Urinary bladder (tissue), 4 donors: Measurements from ENCODE around the gene MUC21. TPM values are rescaled to one million over a fixed set of nuclear protein-coding genes. Genes with fewer than 3 reads are reported as not detected.
A peak's percentile ranks its signal among the peaks of the same experiment; 100 is the strongest.
"Not testable (repeated sequence)": the region's sequence is repeated elsewhere in the genome, so short reads cannot be mapped to it uniquely, and the experiment has no call there.

Experiments used
- DNase-seq: peaks from one replicate; pipeline ENCODE4 v3.0.0-alpha.2; 2015; ENCODE audit errors: extremely low spot score
- H3K27ac ChIP-seq: one replicate; pipeline ENCODE4 v1.5.1; 2013; ENCODE audit warnings: low read depth, mild to moderate bottlenecking, moderate library complexity
- H3K36me3 ChIP-seq: one replicate; pipeline ENCODE4 v1.6.1; 2013; ENCODE audit warnings: mild to moderate bottlenecking, moderate library complexity; ENCODE audit not compliant: insufficient read depth
- H3K4me1 ChIP-seq: one replicate; pipeline ENCODE4 v1.6.1; 2013; ENCODE audit warnings: mild to moderate bottlenecking, moderate library complexity; ENCODE audit not compliant: insufficient read depth
- H3K4me3 ChIP-seq: one replicate; pipeline ENCODE4 v1.5.1; 2013; ENCODE audit warnings: low read depth, low read length
- WGBS: extraction: QIAGEN DNeasy Blood & Tissue Kit; methylation state at CpG from one replicate; pipeline ENCODE4 v1.1.7; 2013; 5-methylcytosine and 5-hydroxymethylcytosine counted together
- polyA plus RNA-seq: library from polyadenylated mRNA; stranded (reverse); fragments of 200-250 nt; gene quantifications from one replicate; pipeline ENCODE4 v1.2.3, GENCODE V29; 2013
- total RNA-seq: library from RNA; depleted of rRNA; stranded (reverse); fragments of >200 nt; gene quantifications from one replicate; pipeline ENCODE4 v1.2.3, GENCODE V29; 2014
- donor health status: healthy with polysubstance abuse.
- donor health status: healthy.

The MUC21 gene
- total and polyA plus RNA-seq, 2 donors = not detected

GRCh38 chr6:30981942-30982772 lies 1.4 kb upstream of the MUC21 start:
- Histone ChIP-seq H3K36me3 (no peaks in the 10 kb centered on the region), H3K4me3 (no peak overlapping the region), H3K4me1 (no peaks in the 10 kb centered on the region), H3K27ac (no peak overlapping the region)
- DNase-seq = peak; percentile 13
- 20% methylated on average over 13 of the region's 13 CpGs for WGBS

- Histone ChIP-seq H3K27ac (no peak overlapping the region), H3K4me1 (no peaks in the 10 kb centered on the region), H3K4me3 (no peak overlapping the region), H3K36me3 (no peaks in the 10 kb centered on the region)
- DNase-seq = no peak
- 71% methylated on average over 5 of the region's 5 CpGs for WGBS
Measured at GRCh38 chr6:30985490-30985889, 2.0 kb downstream of the MUC21 start.

- no peaks in the 10 kb centered on the region for H3K36me3 ChIP-seq
- H3K4me3 ChIP-seq = no peak overlapping the region
- no peaks in the 10 kb centered on the region for H3K4me1 ChIP-seq
- 93% methylated on average over 6 of the region's 6 CpGs for WGBS
- H3K27ac ChIP-seq = no peak overlapping the region
- no peak for DNase-seq
Measured at GRCh38 chr6:30987304-30987703, 3.8 kb downstream of the MUC21 start.

- no peaks in the 10 kb centered on the region for H3K4me1 ChIP-seq
- no peak for DNase-seq
- H3K36me3 ChIP-seq = no peaks in the 10 kb centered on the region
- no peak overlapping the region for H3K4me3 ChIP-seq
- WGBS = 58% methylated on average over 9 of the region's 9 CpGs
- H3K27ac ChIP-seq = no peak overlapping the region
Measured at GRCh38 chr6:30988209-30988825, 4.8 kb downstream of the MUC21 start.

- Histone ChIP-seq H3K27ac (no peak overlapping the region), H3K4me1 (no peaks in the 10 kb centered on the region), H3K4me3 (no peak overlapping the region), H3K36me3 (no peaks in the 10 kb centered on the region)
- 72% methylated on average over 8 of the region's 8 CpGs for WGBS
- DNase-seq = no peak
Measured at GRCh38 chr6:30990422-30991086, 7.0 kb downstream of the MUC21 start.

- H3K36me3 ChIP-seq = no peaks in the 10 kb centered on the region
- 83% methylated on average over 2 of the region's 2 CpGs for WGBS
Measured at GRCh38 chr6:30991891-30992290, 8.4 kb downstream of the MUC21 start.

GRCh38 chr6:30997301-30997700 lies 13.8 kb downstream of the MUC21 start:
- Histone ChIP-seq H3K4me1 (no peaks in the 10 kb centered on the region), H3K36me3 (no peaks in the 10 kb centered on the region), H3K27ac (no peak overlapping the region), H3K4me3 (no peak overlapping the region)
- WGBS = 93% methylated on average over 2 of the region's 2 CpGs
- no peak for DNase-seq

More at GRCh38 chr6:30991891-30992290, 8.4 kb downstream of the MUC21 start:
- Histone ChIP-seq H3K27ac (no peak overlapping the region), H3K4me1 (no peaks in the 10 kb centered on the region), H3K4me3 (no peak overlapping the region)
- DNase-seq = no peak

GRCh38 chr6:30998785-30999184 lies 15.3 kb downstream of the MUC21 start:
- 55% methylated on average over 5 of the region's 5 CpGs for WGBS
- no peaks in the 10 kb centered on the region for H3K4me1 ChIP-seq
- H3K36me3 ChIP-seq = no peaks in the 10 kb centered on the region
- DNase-seq = no peak
- H3K27ac ChIP-seq = no peak overlapping the region
- no peak overlapping the region for H3K4me3 ChIP-seq

- not testable (repeated sequence) for H3K27ac ChIP-seq, DNase-seq, H3K4me3 ChIP-seq, H3K4me1 ChIP-seq, H3K36me3 ChIP-seq
- 95% methylated on average over 37 of the region's 39 CpGs for WGBS
Measured at GRCh38 chr6:31000067-31000860, 16.7 kb downstream of the MUC21 start.

GRCh38 chr6:31001281-31001888 lies 17.9 kb downstream of the MUC21 start:
- Histone ChIP-seq H3K4me1 (no peaks in the 10 kb centered on the region), H3K4me3 (no peak overlapping the region), H3K36me3 (no peaks in the 10 kb centered on the region), H3K27ac (no peak overlapping the region)
- DNase-seq = no peak
- WGBS = 87% methylated on average over 13 of the region's 13 CpGs

- no peak overlapping the region for H3K4me3 ChIP-seq
- no peaks in the 10 kb centered on the region for H3K36me3 ChIP-seq
- H3K27ac ChIP-seq = no peak overlapping the region
- WGBS = 64% methylated on average over 2 of the region's 2 CpGs
- H3K4me1 ChIP-seq = no peaks in the 10 kb centered on the region
- no peak for DNase-seq
Measured at GRCh38 chr6:31002471-31002870, 19.0 kb downstream of the MUC21 start.

GRCh38 chr6:31004794-31005193 lies 21.3 kb downstream of the MUC21 start:
- 61% methylated on average over 4 of the region's 4 CpGs for whole genome bisulfite sequencing
- DNase-seq = no peak
- Histone ChIP-seq H3K36me3 (no peaks in the 10 kb centered on the region), H3K4me3 (no peak overlapping the region), H3K4me1 (no peaks in the 10 kb centered on the region), H3K27ac (no peak overlapping the region)
